GM18499 (cell line): ENCODE results near the gene VIPR2.

Experiments used
- ATAC-seq: cut with Tn5 transposase; IDR thresholded peaks from one replicate; pipeline ENCODE4 v1.9.1; 2021; ENCODE audit warnings: moderate number of reproducible peaks; ENCODE audit not compliant: insufficient read depth, unreplicated experiment

VIPR2 gene

DNA sequence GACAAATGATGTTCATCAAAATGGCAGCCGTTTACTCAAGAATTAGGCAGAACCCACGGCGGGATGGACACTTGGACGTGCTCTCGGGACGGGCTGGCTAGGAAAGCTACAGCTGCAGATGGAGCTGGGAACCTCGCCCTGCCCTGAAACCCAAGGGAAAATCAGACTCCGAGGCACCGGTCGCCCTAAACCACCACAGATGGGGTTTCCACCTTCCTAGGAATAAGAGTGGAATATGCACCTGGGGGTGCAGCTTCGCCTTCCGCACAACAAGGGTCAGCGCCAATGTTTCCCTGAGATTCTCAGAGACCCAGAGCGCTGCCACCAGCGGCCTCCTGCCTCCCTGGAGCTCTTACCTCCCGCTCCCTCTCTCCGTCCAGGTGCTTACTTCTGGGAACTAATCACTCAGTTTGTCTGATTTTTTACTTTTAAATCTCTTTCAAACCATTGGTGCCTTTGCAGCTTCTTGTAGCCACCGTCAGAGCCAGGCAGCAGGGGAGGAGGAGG lies 165.6 kb downstream of the VIPR2 start:
- no peak for ATAC-seq
